ENCODE results near the gene JAM3.
"Not testable (repeated sequence)": the region's sequence is repeated elsewhere in the genome, so short reads cannot be mapped to it uniquely, and the experiment has no call there.

Gene JAM3

GRCh38 chr11:134062265-134063123 lies 6.4 kb upstream of the JAM3 start:
- DNase-seq, result no peak

- no peak for DNase-seq
Measured at GRCh38 chr11:134063124-134063495, 5.8 kb upstream of the JAM3 start.

- DNase-seq, result no peak
Measured at GRCh38 chr11:134063991-134064747, 4.7 kb upstream of the JAM3 start.

- DNase-seq, result no peak
Measured at GRCh38 chr11:134065381-134065780, 3.5 kb upstream of the JAM3 start.

GRCh38 chr11:134066943-134067885 lies 1.7 kb upstream of the JAM3 start:
- no peak for DNase-seq

- DNase-seq, result no peak
Measured at GRCh38 chr11:134069426-134070341, 812 bp downstream of the JAM3 start.

- no peak for DNase-seq
Measured at GRCh38 chr11:134070342-134070845, 1.5 kb downstream of the JAM3 start.

- DNase-seq, result no peak
Measured at GRCh38 chr11:134071306-134071705, 2.4 kb downstream of the JAM3 start.

- no peak for DNase-seq
Measured at GRCh38 chr11:134071766-134072402, 3.0 kb downstream of the JAM3 start.

- DNase-seq, result no peak
Measured at GRCh38 chr11:134072844-134073243, 4.0 kb downstream of the JAM3 start.

GRCh38 chr11:134074346-134074745 lies 5.5 kb downstream of the JAM3 start:
- DNase-seq, result no peak

- no peak for DNase-seq
Measured at GRCh38 chr11:134074766-134075165, 5.9 kb downstream of the JAM3 start.

GRCh38 chr11:134079317-134079716 lies 10.4 kb downstream of the JAM3 start:
- no peak for DNase-seq

GRCh38 chr11:134081258-134081657 lies 12.4 kb downstream of the JAM3 start:
- not testable (repeated sequence) for DNase-seq

GRCh38 chr11:134082990-134083389 lies 14.1 kb downstream of the JAM3 start:
- no peak for DNase-seq

GRCh38 chr11:134086376-134086775 lies 17.5 kb downstream of the JAM3 start:
- no peak for DNase-seq

GRCh38 chr11:134092006-134092405 lies 23.1 kb downstream of the JAM3 start:
- not testable (repeated sequence) for DNase-seq

GRCh38 chr11:134097166-134097565 lies 28.3 kb downstream of the JAM3 start:
- no peak for DNase-seq

GRCh38 chr11:134098566-134099184 lies 29.8 kb downstream of the JAM3 start:
- no peak for DNase-seq

- no peak for DNase-seq
Measured at GRCh38 chr11:134100171-134100570, 31.3 kb downstream of the JAM3 start.

- no peak for DNase-seq
Measured at GRCh38 chr11:134101282-134101681, 32.4 kb downstream of the JAM3 start.
